ENCODE measurements around the gene SLC26A6. TPM values are rescaled to one million over a fixed set of nuclear protein-coding genes. Genes with fewer than 3 reads are reported as not detected.

The SLC26A6 gene
- total and polyA plus RNA-seq, 2 donors (not counting 1 experiment from before 2014, with no cell fraction given) = 22.5 to 26.7 TPM

DNA sequence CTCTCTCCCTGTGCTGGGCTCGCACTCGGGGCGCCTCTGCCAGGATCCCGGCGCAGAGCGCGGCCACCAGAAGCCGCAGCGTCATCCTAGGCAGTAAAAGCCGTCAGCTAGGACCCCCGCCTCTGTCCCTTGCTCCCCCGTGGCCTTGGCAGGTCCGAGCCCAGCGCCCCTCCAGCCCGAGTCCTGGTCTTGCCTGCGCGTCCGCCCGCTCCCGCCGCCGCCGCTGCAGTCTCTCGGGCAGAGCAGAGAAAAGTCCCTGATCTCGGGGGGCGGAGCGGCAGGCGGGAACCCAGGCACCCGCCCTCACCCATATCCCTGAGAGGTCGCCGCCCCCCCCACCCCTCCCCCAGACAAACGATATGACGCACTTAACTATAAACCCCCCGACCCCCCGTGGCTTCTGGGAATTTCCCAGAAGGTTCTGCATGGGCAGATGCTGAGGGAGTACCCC lies 40.2 kb downstream of the SLC26A6 start, which contains the start of gene COL7A1:
COL7A1 (minus strand) TSS at position 255 of the 451 bp plus-strand sequence; CDS start at position 85, 170 bp downstream.
- no peak within 1 kb of the TSS for H3K4me3 ChIP-seq (ENCODE audit: control extremely low read depth in 1 of 5, extremely low read depth in 1 of 5, insufficient read depth in 1 of 5, low read depth in 2 of 5, low read length in 4 of 5)
- DNase-seq (peak; percentile 71), ATAC-seq (ENCODE audit: low read depth) (peak; percentile 15)
- POLR2A ChIA-PET = no interaction called here
- no peaks in the 10 kb centered on the region for H3K9me3 Mint-ChIP-seq (ENCODE audit: insufficient read depth)
- peaks cover 0 to 24% of the 10 kb centered on the region in 2 experiments for H3K36me3 ChIP-seq (replicated peaks in 1 of 2; ENCODE audit: control extremely low read depth in 1 of 2, control insufficient read depth in 1 of 2, extremely low read depth in 1 of 2, insufficient read depth in 2 of 2, low read length in 1 of 2)
- peak within 1 kb of the TSS; percentile 53 for H3K4me2 ChIP-seq (replicated peaks; ENCODE audit: low read depth, low read length, poor library complexity, severe bottlenecking)
- CTCF ChIA-PET = no interaction called here
- no peak within 1 kb of the TSS for H3K9ac ChIP-seq (ENCODE audit: low read length)
- H3K4me3 Mint-ChIP-seq = peak within 1 kb of the TSS; percentile 45
- H3K27me3 Mint-ChIP-seq = peaks cover 24% of the 10 kb centered on the region
- no peaks in the 10 kb centered on the region for H3K79me2 ChIP-seq (ENCODE audit: control insufficient read depth, insufficient read depth, low read length)
- no peaks in the 10 kb centered on the region for H3K9me3 ChIP-seq (ENCODE audit: control extremely low read depth in 1 of 3, control insufficient read depth in 2 of 3, insufficient read depth in 1 of 3, low read length in 2 of 3)
- no peak within 1 kb of the TSS for H3K27ac ChIP-seq (ENCODE audit: low read length in 2 of 2)
- peaks cover 0 to 33% (median 6%) of the 10 kb centered on the region in 4 experiments for H3K27me3 ChIP-seq (replicated peaks in 1 of 4; ENCODE audit: control extremely low read depth in 1 of 4, control insufficient read depth in 3 of 4, insufficient read depth in 4 of 4, low read length in 3 of 4)
- H3K4me1 ChIP-seq (ENCODE audit: control insufficient read depth in 2 of 2, insufficient read depth in 2 of 2, low read length in 2 of 2) = peaks cover 4 to 9% of the 10 kb centered on the region in 2 donors
- 4% methylated on average over 26 of the region's 35 CpGs for WGBS (ENCODE audit: insufficient coverage)
- intact Hi-C loops (cut with micrococcal nuclease) = no loop called here
- H3K27ac Mint-ChIP-seq = no peak within 1 kb of the TSS
- H2AFZ ChIP-seq (ENCODE audit: insufficient read depth, low read depth, low read length, poor library complexity, severe bottlenecking) = peak within 1 kb of the TSS; percentile 38
- TF ChIP-seq EZH2 (IDR thresholded peaks at IDR 0.05; ENCODE audit: borderline replicate concordance, insufficient read depth, low read depth, low read length, poor library complexity, severe bottlenecking) = no peak
- TF ChIP-seq, protein P1, sequence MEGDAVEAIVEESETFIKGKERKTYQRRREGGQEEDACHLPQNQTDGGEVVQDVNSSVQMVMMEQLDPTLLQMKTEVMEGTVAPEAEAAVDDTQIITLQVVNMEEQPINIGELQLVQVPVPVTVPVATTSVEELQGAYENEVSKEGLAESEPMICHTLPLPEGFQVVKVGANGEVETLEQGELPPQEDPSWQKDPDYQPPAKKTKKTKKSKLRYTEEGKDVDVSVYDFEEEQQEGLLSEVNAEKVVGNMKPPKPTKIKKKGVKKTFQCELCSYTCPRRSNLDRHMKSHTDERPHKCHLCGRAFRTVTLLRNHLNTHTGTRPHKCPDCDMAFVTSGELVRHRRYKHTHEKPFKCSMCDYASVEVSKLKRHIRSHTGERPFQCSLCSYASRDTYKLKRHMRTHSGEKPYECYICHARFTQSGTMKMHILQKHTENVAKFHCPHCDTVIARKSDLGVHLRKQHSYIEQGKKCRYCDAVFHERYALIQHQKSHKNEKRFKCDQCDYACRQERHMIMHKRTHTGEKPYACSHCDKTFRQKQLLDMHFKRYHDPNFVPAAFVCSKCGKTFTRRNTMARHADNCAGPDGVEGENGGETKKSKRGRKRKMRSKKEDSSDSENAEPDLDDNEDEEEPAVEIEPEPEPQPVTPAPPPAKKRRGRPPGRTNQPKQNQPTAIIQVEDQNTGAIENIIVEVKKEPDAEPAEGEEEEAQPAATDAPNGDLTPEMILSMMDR (IDR thresholded peaks at IDR 0.05) = no peak
- H4K20me1 ChIP-seq (ENCODE audit: control insufficient read depth, insufficient read depth, low read length, poor library complexity, severe bottlenecking) = no peaks in the 10 kb centered on the region
- peaks cover 9% of the 10 kb centered on the region for H3K4me1 Mint-ChIP-seq

DNA sequence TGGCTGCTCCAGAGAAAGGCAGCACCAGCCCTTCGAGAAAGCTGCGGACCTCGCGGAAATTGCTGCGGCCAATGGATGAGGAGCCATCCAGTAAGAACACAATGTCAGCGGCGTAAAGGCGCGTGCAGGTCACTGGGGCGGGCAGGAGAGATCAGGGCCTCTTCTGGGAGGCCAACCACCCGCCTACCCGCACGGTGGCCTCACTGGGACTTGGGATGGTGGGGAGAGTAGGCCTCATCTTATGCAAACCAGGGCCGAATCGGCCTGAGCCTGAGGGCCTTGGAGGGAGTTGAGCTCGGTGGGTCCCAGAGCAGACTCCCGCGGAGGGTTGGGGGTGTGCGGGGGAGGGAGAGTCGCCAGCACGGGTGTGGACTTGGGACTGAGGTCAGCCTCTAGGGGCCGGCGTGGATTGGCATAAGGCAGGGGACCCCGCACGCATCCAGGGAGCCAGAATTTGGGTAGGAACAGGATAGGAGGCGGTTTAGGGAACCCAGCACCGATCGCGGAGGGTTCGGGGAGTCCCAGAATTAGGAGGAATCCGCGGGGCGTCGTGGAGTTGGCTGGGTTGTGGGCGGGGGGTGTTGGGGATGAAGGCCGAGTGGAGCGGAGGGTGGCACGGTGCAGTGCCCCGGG lies 40.7 kb downstream of the SLC26A6 start:
- Histone ChIP-seq H2AFZ (ENCODE audit: insufficient read depth, low read depth, low read length, poor library complexity, severe bottlenecking) (peak overlapping the region; percentile 38), H3K4me3 (ENCODE audit: control extremely low read depth in 1 of 5, extremely low read depth in 1 of 5, insufficient read depth in 1 of 5, low read depth in 2 of 5, low read length in 4 of 5) (no peak overlapping the region), H3K79me2 (ENCODE audit: control insufficient read depth, insufficient read depth, low read length) (no peaks in the 10 kb centered on the region), H3K36me3 (replicated peaks in 1 of 2; ENCODE audit: control extremely low read depth in 1 of 2, control insufficient read depth in 1 of 2, extremely low read depth in 1 of 2, insufficient read depth in 2 of 2, low read length in 1 of 2) (peaks cover 0 to 19% of the 10 kb centered on the region in 2 experiments), H3K9me3 (ENCODE audit: control extremely low read depth in 1 of 3, control insufficient read depth in 2 of 3, insufficient read depth in 1 of 3, low read length in 2 of 3) (no peaks in the 10 kb centered on the region), H3K4me2 (replicated peaks; ENCODE audit: low read depth, low read length, poor library complexity, severe bottlenecking) (peak overlapping the region; percentile 53), H3K27me3 (replicated peaks in 1 of 4; ENCODE audit: control extremely low read depth in 1 of 4, control insufficient read depth in 3 of 4, insufficient read depth in 4 of 4, low read length in 3 of 4) (peaks cover 0 to 33% (median 6%) of the 10 kb centered on the region in 4 experiments), H3K27ac (ENCODE audit: low read length in 2 of 2) (no peak overlapping the region), H4K20me1 (ENCODE audit: control insufficient read depth, insufficient read depth, low read length, poor library complexity, severe bottlenecking) (no peaks in the 10 kb centered on the region), H3K9ac (ENCODE audit: low read length) (no peak overlapping the region), H3K4me1 (ENCODE audit: control insufficient read depth in 2 of 2, insufficient read depth in 2 of 2, low read length in 2 of 2) (peaks cover 4 to 9% of the 10 kb centered on the region in 2 donors)
- DNase-seq (no peak), ATAC-seq (ENCODE audit: low read depth) (no peak)
- no peak overlapping the region for H3K27ac Mint-ChIP-seq
- intact Hi-C loops (cut with micrococcal nuclease) = no loop called here
- peak overlapping the region; percentile 45 for H3K4me3 Mint-ChIP-seq
- peaks cover 29% of the 10 kb centered on the region for H3K27me3 Mint-ChIP-seq
- ChIA-PET CTCF (no interaction called here), POLR2A (no interaction called here)
- H3K9me3 Mint-ChIP-seq (ENCODE audit: insufficient read depth) = no peaks in the 10 kb centered on the region
- 30% methylated on average over 36 of the region's 39 CpGs for WGBS (ENCODE audit: insufficient coverage)
- H3K4me1 Mint-ChIP-seq = peaks cover 9% of the 10 kb centered on the region
- TF ChIP-seq EZH2 (IDR thresholded peaks at IDR 0.05; ENCODE audit: borderline replicate concordance, insufficient read depth, low read depth, low read length, poor library complexity, severe bottlenecking) = no peak
- TF ChIP-seq, protein P1 (IDR thresholded peaks at IDR 0.05) = no peak

All from B cell (primary cell).